Activated CD8-positive, alpha-beta T cell treated with anti-CD3 and anti-CD28 coated beads for 36 hours (primary cell): Measurements from ENCODE around the gene ZBTB45. TPM values are rescaled to one million over a fixed set of nuclear protein-coding genes. Genes with fewer than 3 reads are reported as not detected.

Source experiments
- ATAC-seq: fragments of 200-7000 bp; cut with Tn5 transposase; one replicate; pipeline ENCODE4 v1.10.0; 2021; ENCODE audit warnings: mild to moderate bottlenecking, moderate library complexity
- CTCF ChIA-PET: fragments of 350-600 bp; sonication (Branson Sonifier 250); formaldehyde crosslinking; loops from one replicate; lab custom pipeline; 2021; ENCODE audit warnings: antibody characterized with exemption; lab: Charles Lee
- POLR2A ChIA-PET: fragments of 350-600 bp; sonication (Branson Sonifier 250); formaldehyde crosslinking; loops from one replicate; lab custom pipeline; 2021; ENCODE audit warnings: antibody characterized with exemption; lab: Charles Lee
- DNase-seq: peaks from one replicate; pipeline ENCODE4 v3.0.0-alpha.2; 2020
- H3K27ac Mint-ChIP-seq: one replicate; pipeline ENCODE4 v1.8.0; 2021; ENCODE audit warnings: mild to moderate bottlenecking, mixed read lengths
- H3K27me3 Mint-ChIP-seq: one replicate; pipeline ENCODE4 v1.8.0; 2021; ENCODE audit warnings: mixed read lengths
- H3K36me3 Mint-ChIP-seq: one replicate; pipeline ENCODE4 v1.8.0; 2021; ENCODE audit warnings: low read depth, mixed read lengths
- H3K4me1 Mint-ChIP-seq: one replicate; pipeline ENCODE4 v1.8.0; 2021; ENCODE audit warnings: low read depth, mixed read lengths
- H3K4me3 Mint-ChIP-seq: one replicate; pipeline ENCODE4 v1.8.0; 2021; ENCODE audit warnings: mild to moderate bottlenecking, moderate library complexity, mixed read lengths
- H3K9me3 Mint-ChIP-seq: one replicate; pipeline ENCODE4 v1.8.0; 2021; ENCODE audit warnings: mixed read lengths
- intact Hi-C: fragments of 100-400 bp; cut with micrococcal nuclease; formaldehyde crosslinking; loops from one replicate; pipeline ENCODE4 v1.10.0; 2022
- total RNA-seq, 2 experiments: library from RNA; stranded (reverse); gene quantifications; one replicate each; pipeline ENCODE4 v1.2.3, GENCODE V29; 2021
- TF ChIP-seq, protein P1 (sequence below): fragments of 200-600 bp; IDR thresholded peaks from one replicate; pipeline ENCODE4 v1.8.0; 2022; ENCODE audit warnings: antibody characterized with exemption, mild to moderate bottlenecking

The ZBTB45 gene
- total RNA-seq, 2 experiments from 2014 or later: 7.4 to 7.9 TPM

DNA sequence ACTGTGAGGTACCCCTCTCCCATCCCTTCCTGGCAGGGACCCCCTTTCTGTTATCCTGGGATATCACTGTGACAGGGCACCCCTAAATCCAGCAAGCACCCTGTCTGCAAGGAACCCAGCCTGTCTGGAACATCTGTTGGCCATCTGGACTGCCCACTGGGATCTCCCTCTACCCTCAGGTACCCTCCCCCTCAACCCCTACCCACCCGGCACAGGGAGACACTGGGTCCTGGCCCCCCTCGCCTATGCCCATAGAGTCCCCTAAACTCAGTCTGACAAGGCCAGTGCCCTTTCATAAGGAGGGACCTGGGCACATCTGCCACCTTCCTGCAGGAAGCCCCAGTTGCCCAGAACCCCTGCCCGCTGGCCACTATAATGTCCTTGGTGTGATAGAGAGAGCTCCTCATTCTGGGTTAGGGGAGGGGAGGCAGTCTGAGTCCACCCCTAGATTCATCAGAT, 5.0 kb downstream of the ZBTB45 start:
- POLR2A ChIA-PET: interaction anchor here (0.8 to 10.2 kb wide), 6 partner anchors 16 to 64 kb away, joined by 3 to 164 read pairs (median 4); partner anchors contain the start of genes CHMP2A and TRIM28
- H3K9me3 Mint-ChIP-seq: no peaks in the 10 kb centered on the region
- H3K4me1 Mint-ChIP-seq: peaks cover 35% of the 10 kb centered on the region
- peaks cover 20% of the 10 kb centered on the region for H3K36me3 Mint-ChIP-seq
- peak overlapping the region; percentile 93 for H3K27ac Mint-ChIP-seq
- CTCF ChIA-PET: interaction anchor here (0.6 to 1.7 kb wide), 27 partner anchors 8 to 296 kb away, joined by 3 to 24 read pairs (median 4); partner anchors contain the start of genes CHMP2A, UBE2M and ZNF584
- no peaks in the 10 kb centered on the region for H3K27me3 Mint-ChIP-seq
- intact Hi-C loops: no loop called here
- TF ChIP-seq, protein P1, sequence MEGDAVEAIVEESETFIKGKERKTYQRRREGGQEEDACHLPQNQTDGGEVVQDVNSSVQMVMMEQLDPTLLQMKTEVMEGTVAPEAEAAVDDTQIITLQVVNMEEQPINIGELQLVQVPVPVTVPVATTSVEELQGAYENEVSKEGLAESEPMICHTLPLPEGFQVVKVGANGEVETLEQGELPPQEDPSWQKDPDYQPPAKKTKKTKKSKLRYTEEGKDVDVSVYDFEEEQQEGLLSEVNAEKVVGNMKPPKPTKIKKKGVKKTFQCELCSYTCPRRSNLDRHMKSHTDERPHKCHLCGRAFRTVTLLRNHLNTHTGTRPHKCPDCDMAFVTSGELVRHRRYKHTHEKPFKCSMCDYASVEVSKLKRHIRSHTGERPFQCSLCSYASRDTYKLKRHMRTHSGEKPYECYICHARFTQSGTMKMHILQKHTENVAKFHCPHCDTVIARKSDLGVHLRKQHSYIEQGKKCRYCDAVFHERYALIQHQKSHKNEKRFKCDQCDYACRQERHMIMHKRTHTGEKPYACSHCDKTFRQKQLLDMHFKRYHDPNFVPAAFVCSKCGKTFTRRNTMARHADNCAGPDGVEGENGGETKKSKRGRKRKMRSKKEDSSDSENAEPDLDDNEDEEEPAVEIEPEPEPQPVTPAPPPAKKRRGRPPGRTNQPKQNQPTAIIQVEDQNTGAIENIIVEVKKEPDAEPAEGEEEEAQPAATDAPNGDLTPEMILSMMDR: no peak
- H3K4me3 Mint-ChIP-seq: peak overlapping the region; percentile 88
- no peak for DNase-seq
- no peak for ATAC-seq

DNA sequence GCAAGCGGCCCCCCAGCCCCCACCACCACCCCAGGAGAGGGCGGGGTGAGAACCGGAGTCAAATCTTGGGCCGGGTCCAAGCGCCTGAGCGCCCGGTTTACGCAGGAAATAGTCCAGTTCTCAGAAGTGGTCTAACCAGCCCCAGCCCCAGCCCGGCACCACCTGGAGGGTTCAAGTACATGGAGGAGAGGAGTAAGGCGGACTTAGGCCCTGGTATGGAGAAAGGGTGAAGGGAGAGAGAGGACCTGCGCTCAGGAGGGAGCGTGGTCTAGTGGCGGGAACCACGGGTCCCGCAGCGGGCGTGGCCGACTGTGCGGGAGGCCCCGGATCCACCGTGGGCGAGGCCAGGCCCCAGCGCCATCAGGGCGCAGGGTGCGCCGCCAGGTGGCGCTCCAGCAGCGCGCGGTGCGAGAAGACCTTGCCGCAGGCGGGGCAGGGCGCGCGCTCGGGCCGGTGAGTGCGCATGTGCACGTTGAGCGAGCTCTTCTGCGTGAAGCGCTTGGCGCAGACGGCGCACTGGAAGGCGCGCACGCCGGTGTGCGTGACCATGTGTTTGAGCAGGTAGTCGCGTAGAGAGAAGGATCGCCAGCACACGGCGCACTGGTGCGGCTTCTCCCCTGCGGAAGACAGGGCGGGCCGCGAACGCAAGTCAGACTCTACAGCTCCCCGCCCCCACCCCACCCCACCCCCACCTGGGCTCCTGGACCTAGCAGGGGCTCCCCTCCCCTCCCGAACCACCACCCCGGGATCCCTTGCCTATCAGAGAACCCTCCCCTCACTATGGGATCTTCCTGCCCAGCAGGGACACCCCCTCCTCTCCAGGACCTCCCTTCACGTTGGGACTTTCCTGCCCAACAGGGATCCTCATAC, 5.7 kb downstream of the ZBTB45 start:
- intact Hi-C loops: no loop called here
- peak; percentile 97 for DNase-seq
- Mint-ChIP-seq H3K27ac (peak overlapping the region; percentile 93), H3K4me3 (peak overlapping the region; percentile 88), H3K27me3 (no peaks in the 10 kb centered on the region), H3K36me3 (peaks cover 20% of the 10 kb centered on the region), H3K9me3 (no peaks in the 10 kb centered on the region), H3K4me1 (peaks cover 35% of the 10 kb centered on the region)
- POLR2A ChIA-PET: interaction anchor here (0.8 to 10.2 kb wide), 7 partner anchors 14 to 64 kb away, joined by 3 to 164 read pairs (median 4); partner anchors contain the start of genes CHMP2A and TRIM28
- TF ChIP-seq, protein P1: peak; percentile 98
- ATAC-seq: peak; percentile 91
- CTCF ChIA-PET: interaction anchor here (0.6 to 1.7 kb wide), 26 partner anchors 8 to 295 kb away, joined by 3 to 24 read pairs (median 4); partner anchors contain the start of genes CHMP2A, UBE2M and ZNF584

DNA sequence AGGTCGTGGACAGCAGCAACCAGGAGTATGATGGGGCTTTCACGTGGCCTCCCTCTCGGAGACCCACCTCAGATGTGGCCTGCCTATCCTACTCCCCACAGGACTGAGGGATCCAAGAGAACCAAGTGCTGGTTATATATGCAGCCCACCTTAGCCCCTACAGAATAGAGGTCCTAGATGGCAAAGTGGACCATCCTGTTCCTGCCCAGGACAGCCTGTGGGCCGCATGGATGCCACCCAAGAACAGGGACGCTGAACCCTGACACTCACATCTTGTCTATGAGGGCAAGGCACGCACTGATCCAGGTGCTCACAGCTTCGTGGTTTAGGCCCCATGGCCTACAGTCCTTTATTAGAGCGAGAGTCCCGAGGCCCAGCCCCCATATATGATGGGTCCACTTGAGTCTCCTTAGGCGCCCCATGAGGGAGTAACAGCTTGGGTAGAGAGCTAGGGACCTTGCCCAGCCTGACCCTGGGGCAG, 6.4 kb downstream of the ZBTB45 start:
- Mint-ChIP-seq H3K27me3 (no peaks in the 10 kb centered on the region), H3K4me1 (peaks cover 28% of the 10 kb centered on the region), H3K27ac (peak overlapping the region; percentile 93), H3K4me3 (peak overlapping the region; percentile 88), H3K9me3 (no peaks in the 10 kb centered on the region), H3K36me3 (peaks cover 20% of the 10 kb centered on the region)
- DNase-seq: no peak
- intact Hi-C loops: no loop called here
- ATAC-seq: no peak
- ChIA-PET POLR2A (interaction anchor here (1.0 to 10.2 kb wide), 6 partner anchors 13 to 63 kb away, joined by 3 to 164 read pairs (median 4); partner anchors contain the start of genes CHMP2A and TRIM28), CTCF (interaction anchor here (1.0 to 1.7 kb wide), 12 partner anchors 9 to 295 kb away, joined by 3 to 24 read pairs (median 3); no protein-coding TSS in a partner anchor)
- TF ChIP-seq, protein P1: no peak

DNA sequence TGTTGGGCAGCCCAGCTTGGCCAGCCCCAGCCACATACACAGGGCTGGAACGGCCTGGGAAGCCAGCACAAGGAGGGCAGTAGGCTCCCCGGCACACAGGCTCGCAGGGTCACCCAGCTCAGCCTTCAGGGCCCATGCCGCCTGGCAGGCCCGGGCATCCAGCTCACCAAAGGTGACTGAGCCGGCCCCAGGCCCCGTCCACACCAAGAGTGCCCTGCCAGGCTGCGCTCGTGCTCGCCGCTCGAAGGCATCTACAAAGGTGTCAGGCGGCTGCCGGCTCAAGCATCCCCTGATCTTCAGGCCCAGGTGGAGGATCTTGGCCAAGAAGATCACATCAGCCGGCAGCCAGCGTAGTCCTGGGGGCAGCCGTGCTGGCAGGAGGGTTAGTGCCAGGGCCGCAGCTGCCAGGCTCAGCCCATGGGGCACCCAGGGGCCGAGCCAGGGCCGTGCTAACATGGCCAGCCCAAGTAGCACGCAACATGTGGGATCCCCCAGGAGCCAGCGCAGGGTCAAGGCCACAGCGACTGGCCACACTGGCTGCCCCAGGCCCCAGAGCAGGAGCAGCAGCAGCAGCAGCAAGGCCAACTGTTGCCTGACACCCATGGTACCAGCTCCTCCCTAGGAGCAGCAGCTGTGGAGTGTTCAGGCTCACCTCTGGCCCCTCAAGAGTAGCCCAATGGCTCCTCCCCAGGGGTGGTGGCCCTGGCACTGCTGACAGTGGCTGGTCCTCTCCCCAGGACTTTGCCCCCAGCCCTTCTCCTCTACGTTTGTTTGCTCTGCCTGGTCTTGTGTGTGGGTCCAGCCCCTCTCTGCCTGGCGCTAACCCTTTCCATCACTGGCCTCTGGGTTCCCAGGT, 8.0 kb downstream of the ZBTB45 start, which contains the start of gene SLC27A5:
Gene SLC27A5, minus strand, starts transcription at position 640 of the 856 bp plus-strand sequence. Its CDS starts 37 bp downstream, at position 603.
- CTCF ChIA-PET: interaction anchor here (0.9 to 1.7 kb wide), 2 partner anchors 9 to 69 kb away, joined by 3 to 4 read pairs; partner anchors contain the start of gene ZBTB45
- ATAC-seq (no peak), DNase-seq (no peak)
- Mint-ChIP-seq H3K36me3 (peaks cover 27% of the 10 kb centered on the region), H3K9me3 (peaks cover 9% of the 10 kb centered on the region), H3K27me3 (no peaks in the 10 kb centered on the region), H3K4me3 (no peak within 1 kb of the TSS), H3K4me1 (peaks cover 18% of the 10 kb centered on the region), H3K27ac (no peak within 1 kb of the TSS)
- TF ChIP-seq, protein P1: no peak
- POLR2A ChIA-PET: interaction anchor here (1.5 to 10.2 kb wide), 2 partner anchors 8 to 38 kb away, joined by 4 to 164 read pairs; partner anchors contain the start of genes CHMP2A, TRIM28 and ZBTB45
- intact Hi-C loops: no loop called here
